LNCAP (cell line): ENCODE results near the gene CDH22.

ENCODE experiments used
- CTCF ChIP-seq: fragments of 450-650 bp; IDR thresholded peaks from 2 replicates; pipeline ENCODE4 v1.5.1; 2017; ENCODE audit warnings: mild to moderate bottlenecking

The CDH22 gene

GRCh38 chr20:46299078-46299477 lies 9.2 kb downstream of the CDH22 start:
- no peak for TF ChIP-seq CTCF

- TF ChIP-seq CTCF, result no peak
Measured at GRCh38 chr20:46298374-46298773, 9.9 kb downstream of the CDH22 start.

- TF ChIP-seq CTCF, result no peak
Measured at GRCh38 chr20:46296526-46297250, 11.6 kb downstream of the CDH22 start.

- TF ChIP-seq CTCF, result no peak
Measured at GRCh38 chr20:46293084-46293483, 15.2 kb downstream of the CDH22 start.

GRCh38 chr20:46291401-46291800 lies 16.9 kb downstream of the CDH22 start:
- TF ChIP-seq CTCF, result no peak

- no peak for TF ChIP-seq CTCF
Measured at GRCh38 chr20:46289432-46289831, 18.9 kb downstream of the CDH22 start.

GRCh38 chr20:46286977-46287376 lies 21.3 kb downstream of the CDH22 start:
- no peak for TF ChIP-seq CTCF

- TF ChIP-seq CTCF, result no peak
Measured at GRCh38 chr20:46286382-46286781, 21.9 kb downstream of the CDH22 start.
